ENCODE measurements around the gene CCDC169. TPM values are rescaled to one million over a fixed set of nuclear protein-coding genes. Genes with fewer than 3 reads are reported as not detected.
"Not testable (repeated sequence)": the region's sequence is repeated elsewhere in the genome, so short reads cannot be mapped to it uniquely, and the experiment has no call there.

CCDC169 gene
- total RNA-seq, 1 donor from 2014 or later: 0.40 TPM

GRCh38 chr13:36313047-36313969, 15.7 kb upstream of the CCDC169 start:
- ATAC-seq: peak; percentile 71

- ATAC-seq: no peak
Measured at GRCh38 chr13:36310417-36311108, 12.9 kb upstream of the CCDC169 start.

- ATAC-seq: no peak
Measured at GRCh38 chr13:36302289-36302688, 4.7 kb upstream of the CCDC169 start.

DNA sequence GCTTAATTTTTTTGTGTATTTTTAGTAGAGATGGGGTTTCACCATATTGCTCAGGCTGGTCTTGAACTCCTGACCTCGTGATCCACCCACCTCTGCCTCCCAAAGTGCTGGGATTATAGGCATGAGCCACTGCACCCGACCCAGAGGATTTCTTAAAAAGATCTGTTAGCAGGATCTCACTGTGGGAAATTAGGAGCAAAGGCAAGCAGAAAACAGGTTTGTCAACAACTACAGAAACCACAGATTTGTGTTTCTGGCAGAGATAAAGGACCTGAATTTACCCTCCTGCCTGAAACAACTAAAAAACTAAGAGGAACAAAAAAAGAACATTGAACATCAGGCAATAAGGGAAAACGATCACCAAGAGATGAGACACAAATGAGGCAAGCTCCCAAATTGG, 1.9 kb upstream of the CCDC169 start:
- ATAC-seq: not testable (repeated sequence)

DNA sequence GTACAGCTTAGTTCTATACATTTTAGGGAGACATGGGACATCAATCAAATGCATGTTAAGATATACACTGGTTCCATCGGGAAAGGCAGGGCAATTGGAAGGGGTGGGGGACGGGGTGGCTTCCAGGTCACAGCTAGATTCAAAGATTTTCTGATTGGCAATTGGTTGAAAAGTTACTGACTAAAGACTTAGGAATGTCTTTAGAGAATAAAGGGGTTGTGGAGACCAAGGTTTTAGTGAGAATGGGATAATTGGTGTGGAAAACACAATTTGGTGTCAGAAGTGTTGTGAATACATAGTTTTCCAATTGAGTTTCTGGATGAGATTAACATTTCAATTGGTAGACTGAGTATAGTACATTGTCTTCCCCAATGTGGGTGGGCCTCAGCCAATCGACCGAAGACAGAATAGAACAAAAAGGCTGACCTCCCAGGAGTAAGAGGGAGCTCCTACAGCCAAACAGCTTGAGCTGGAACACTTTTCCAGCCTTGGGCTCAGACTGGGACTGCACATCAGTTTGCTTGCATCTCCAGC, 988 bp upstream of the CCDC169 start:
- ATAC-seq: no peak

DNA sequence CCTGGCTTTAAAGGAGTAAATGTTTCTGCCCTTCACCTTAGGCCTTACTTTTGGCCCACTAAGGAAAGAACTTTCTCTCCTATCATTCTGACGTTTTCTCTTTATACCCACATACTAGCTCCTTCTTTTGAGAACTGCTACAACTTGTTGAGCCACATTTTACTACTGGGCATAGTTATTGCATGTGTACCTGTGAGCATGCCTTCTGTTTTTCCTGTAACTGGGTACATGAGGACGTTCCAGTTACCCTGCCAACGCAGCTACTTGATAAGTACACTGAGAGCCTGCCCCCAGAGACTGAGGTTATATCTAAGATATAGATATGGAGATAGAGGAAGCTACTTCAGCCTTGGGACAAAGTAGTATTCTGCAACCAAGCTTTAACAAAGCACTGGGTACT, 3.5 kb downstream of the CCDC169 start:
- ATAC-seq: no peak

- ATAC-seq: no peak
Measured at GRCh38 chr13:36293497-36293896, 4.1 kb downstream of the CCDC169 start.

DNA sequence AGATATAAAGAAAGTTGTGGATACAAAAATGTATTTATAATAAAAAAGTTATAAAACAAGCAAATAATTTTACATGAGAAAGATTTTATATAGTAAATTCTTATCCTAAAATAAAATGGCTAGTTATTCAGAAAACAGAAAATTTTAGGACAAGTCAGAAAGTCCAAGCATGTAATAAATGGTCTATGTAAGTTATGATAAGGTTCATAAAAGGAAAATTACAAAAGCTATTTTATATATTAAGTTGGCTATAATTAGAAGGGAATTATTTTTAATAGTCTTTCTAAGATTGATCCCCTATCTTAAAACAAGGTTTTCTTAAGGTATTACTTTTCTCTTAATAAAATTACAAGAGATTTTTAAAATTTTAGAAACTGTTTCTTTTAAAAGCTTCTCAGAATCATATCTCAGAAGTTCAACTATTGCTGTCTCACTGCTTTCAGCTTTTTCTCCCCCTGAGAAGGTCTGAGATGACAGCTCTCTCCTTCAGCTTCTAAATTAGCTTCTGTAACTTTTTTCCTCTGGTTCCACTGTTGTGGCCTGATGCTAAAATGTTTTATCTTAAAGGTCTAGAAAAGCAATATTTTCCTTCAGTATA, 8.7 kb downstream of the CCDC169 start:
- ATAC-seq: no peak

- no peak for ATAC-seq
Measured at GRCh38 chr13:36286006-36286405, 11.6 kb downstream of the CCDC169 start.

DNA sequence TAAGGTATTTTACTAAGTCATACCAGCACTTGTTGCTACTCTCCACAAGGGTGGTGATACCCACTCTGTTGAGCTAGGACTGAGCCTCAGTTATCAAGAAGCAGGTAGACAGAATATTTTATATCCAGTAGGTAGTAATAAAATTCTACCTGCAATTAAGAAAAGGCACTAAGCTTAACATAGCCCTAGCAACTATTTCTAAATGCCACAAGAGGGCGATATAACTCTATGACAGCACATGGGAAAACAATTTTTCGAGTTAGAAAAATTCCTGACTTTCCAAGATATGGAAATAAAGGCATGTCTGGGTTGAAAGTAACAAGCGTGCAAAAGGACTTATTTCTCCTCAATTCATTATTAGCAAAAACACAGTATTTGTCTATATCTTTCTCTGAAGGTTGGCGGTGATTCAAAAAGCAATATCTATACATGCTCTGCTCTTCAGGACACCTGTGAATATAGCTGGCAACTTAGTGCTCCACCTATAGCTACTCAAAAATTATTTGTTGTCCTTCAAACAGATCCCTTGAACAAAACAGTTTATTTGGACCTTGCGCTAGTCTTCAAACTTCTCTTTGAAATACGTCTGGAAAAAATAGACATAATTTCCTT, 14.7 kb downstream of the CCDC169 start:
- ATAC-seq: peak; percentile 51

GRCh38 chr13:36275190-36276002, 22.2 kb downstream of the CCDC169 start:
- peak; percentile 60 for ATAC-seq

DNA sequence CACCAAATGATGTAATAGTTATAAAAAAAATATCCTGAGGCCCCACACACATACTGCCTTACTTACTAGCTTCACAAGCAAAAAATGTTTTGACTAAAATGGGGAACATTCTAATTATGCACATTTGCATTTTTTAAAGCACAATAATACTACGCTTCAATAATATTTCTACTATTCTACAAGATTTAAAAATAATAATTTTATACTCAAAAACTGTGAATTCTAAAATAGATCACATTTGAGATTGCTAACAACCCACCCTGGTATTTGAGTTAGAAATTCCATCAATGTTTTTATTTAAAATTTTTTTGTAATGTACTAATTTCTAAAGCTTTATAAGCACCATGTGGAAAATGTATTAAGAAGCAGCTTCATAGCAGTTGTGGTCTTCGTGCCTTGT, 24.2 kb downstream of the CCDC169 start:
- ATAC-seq: no peak

DNA sequence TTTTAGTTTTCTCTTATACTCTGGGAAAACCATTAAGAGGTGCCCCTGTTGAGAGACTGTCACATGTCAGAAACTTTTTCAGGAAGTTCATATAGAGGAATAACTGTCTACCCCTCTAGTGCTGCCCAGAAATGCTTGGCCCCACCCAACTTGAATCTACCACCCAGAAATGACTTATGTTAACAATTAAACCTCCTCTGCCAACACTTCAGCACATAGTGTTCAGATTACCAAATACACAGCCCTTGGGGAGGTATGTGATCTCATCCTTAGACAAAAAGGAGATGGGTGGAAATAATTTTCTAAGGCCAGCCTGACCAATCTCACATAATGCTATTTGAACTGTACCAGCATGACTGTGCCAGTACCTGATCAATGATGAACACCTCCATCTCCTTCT, 35.6 kb downstream of the CCDC169 start:
- no peak for ATAC-seq

GRCh38 chr13:36261011-36261410, 36.6 kb downstream of the CCDC169 start:
- no peak for ATAC-seq

DNA sequence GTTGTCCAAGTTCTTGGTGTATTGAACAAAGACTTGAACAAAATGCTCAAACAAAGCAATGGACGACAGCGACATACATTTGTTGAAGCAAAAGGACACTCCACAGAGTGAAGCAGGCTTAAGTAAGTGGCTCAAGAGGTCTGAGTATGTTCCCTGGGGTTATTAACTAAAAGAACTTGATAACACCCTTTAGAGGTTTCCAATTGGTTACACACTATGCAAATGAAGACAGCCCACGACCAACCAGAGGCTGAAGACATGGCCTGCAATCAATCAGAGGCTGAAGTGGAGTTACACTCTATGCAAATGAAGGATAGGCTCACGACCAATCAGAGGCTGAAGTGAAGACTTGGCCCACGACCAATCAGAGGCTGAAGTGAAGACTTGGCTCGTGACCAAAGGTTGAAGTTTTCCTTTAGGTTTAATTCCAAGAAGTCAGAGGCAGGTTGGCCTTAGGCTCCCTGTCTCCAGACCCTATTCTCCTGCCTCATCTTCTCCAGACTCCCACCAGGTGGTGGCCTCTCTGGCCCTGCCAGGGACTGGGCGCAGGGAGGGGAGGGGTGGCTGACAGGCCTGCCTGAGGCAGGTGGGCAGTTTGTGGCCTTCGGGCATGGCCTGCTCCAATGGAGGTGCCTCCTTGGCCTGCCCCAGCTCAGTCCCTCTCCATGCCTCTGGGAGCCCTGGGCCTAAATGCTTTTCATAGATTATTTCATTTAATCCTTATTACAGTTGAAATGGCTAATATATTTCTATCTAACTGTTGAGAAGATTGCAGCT, 38.1 kb downstream of the CCDC169 start:
- no peak for ATAC-seq

DNA sequence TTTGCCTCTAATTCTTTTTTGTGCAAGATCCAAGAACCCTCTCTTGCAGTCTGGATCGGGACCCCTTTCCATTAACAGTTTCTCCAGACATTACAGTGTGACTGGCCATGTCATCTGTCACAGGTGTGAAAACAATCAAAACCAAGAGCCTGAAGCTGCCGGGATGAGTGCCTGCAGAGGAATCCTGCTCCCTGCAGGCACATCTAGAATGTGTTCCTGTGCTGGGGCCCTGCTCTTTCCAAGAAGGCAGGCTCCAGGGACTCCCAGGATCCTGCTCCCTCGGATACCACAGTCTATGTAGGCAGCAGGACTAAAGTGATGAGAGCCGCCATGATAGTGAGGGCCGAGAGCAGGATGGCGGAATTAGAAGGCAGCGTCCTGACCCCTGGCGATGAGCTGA, 38.8 kb downstream of the CCDC169 start:
- ATAC-seq: no peak

GRCh38 chr13:36251526-36251925, 46.1 kb downstream of the CCDC169 start:
- no peak for ATAC-seq

- no peak for ATAC-seq
Measured at GRCh38 chr13:36251017-36251416, 46.6 kb downstream of the CCDC169 start.

- no peak for ATAC-seq
Measured at GRCh38 chr13:36248700-36249099, 48.9 kb downstream of the CCDC169 start.

DNA sequence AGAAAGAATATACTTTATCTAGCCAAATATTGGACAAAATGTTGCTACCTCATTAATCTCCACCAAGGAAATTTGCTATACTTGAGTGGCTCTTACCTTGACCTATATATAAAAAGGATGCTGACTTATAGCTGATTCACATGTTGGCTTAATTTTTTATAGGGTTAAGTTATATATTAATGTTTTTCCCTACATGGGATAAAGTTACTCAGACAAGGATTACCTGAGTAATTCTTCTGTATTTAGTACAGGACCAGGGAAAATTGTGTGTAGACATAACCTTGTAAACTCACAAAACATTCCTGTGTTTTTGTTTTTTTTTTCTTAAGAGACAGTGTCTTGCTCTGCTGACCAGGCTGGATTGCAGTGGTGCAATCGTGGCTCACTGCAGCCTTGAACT, 52.6 kb downstream of the CCDC169 start:
- ATAC-seq: no peak

- ATAC-seq: no peak
Measured at GRCh38 chr13:36244073-36244472, 53.5 kb downstream of the CCDC169 start.
